Smooth muscle cell (in vitro differentiated cells): Measurements from ENCODE around the gene LETM1. TPM values are rescaled to one million over a fixed set of nuclear protein-coding genes. Genes with fewer than 3 reads are reported as not detected.

Experiments
- DNase-seq: peaks from one replicate; lab custom pipeline; 2025; ENCODE audit not compliant: unreplicated experiment; lab: John Stamatoyannopoulos, UW
- H2AFZ ChIP-seq: fragments of 200-600 bp; sonication (generic); 2 replicates; pipeline ENCODE4 v1.6.0; 2016; ENCODE audit warnings: antibody characterized with exemption, low read depth, mild to moderate bottlenecking
- H3F3A ChIP-seq: fragments of 200-600 bp; sonication (generic); 2 replicates; pipeline ENCODE4 v1.6.0; 2017; ENCODE audit warnings: antibody characterized with exemption, low read depth
- H3K27ac ChIP-seq: fragments of 200-600 bp; sonication (generic); 2 replicates; pipeline ENCODE4 v1.5.1; 2016; ENCODE audit warnings: low read depth, mild to moderate bottlenecking
- H3K27me3 ChIP-seq: fragments of 200-600 bp; sonication (generic); 2 replicates; pipeline ENCODE4 v1.6.1; 2016; ENCODE audit warnings: low read depth, mild to moderate bottlenecking
- H3K36me3 ChIP-seq: fragments of 200-600 bp; sonication (generic); 2 replicates; pipeline ENCODE4 v1.5.1; 2016; ENCODE audit warnings: low read depth
- H3K4me1 ChIP-seq: fragments of 200-600 bp; sonication (generic); 2 replicates; pipeline ENCODE4 v1.5.1; 2016; ENCODE audit warnings: low read depth
- H3K4me2 ChIP-seq: fragments of 200-600 bp; sonication (generic); 2 replicates; pipeline ENCODE4 v1.6.0; 2016; ENCODE audit warnings: mild to moderate bottlenecking
- H3K4me3 ChIP-seq: fragments of 200-600 bp; sonication (generic); 2 replicates; pipeline ENCODE4 v1.5.1; 2016; ENCODE audit warnings: mild to moderate bottlenecking
- H3K79me2 ChIP-seq: fragments of 200-600 bp; sonication (generic); 2 replicates; pipeline ENCODE4 v1.6.0; 2016; ENCODE audit warnings: low read depth, mild to moderate bottlenecking
- H3K9ac ChIP-seq: fragments of 200-600 bp; sonication (generic); 2 replicates; pipeline ENCODE4 v1.6.0; 2016; ENCODE audit warnings: low read depth
- H3K9me3 ChIP-seq: fragments of 200-600 bp; sonication (generic); replicated peaks from 2 replicates; pipeline ENCODE4 v1.5.1; 2016; ENCODE audit warnings: low read depth
- H4K20me1 ChIP-seq: fragments of 200-600 bp; sonication (generic); 2 replicates; pipeline ENCODE4 v1.6.0; 2016; ENCODE audit warnings: low read depth
- WGBS: methylation state at CpG from one replicate; pipeline ENCODE4 v1.1.7; 2016; ENCODE audit warnings: low lambda C conversion rate; 5-methylcytosine and 5-hydroxymethylcytosine counted together
- polyA plus RNA-seq: library from polyadenylated mRNA; unstranded; fragments of >200 nt; fragmentation: Nextera tagmentation; extraction: Ambion mirVana; gene quantifications from 2 replicates; pipeline ENCODE4 v1.2.1, GENCODE V29; 2016
- total RNA-seq: library from RNA; depleted of rRNA; stranded (reverse); fragments of >200 nt; gene quantifications from 2 replicates; pipeline ENCODE4 v1.2.3, GENCODE V29; 2014
- TF ChIP-seq, protein P1 (sequence below): fragments of 200-600 bp; sonication (generic); IDR thresholded peaks from 2 replicates; pipeline ENCODE4 v1.5.1; 2017; ENCODE audit warnings: borderline replicate concordance, mild to moderate bottlenecking, antibody characterized with exemption; ENCODE audit not compliant: insufficient read depth, poor library complexity, severe bottlenecking

Gene LETM1
- total and polyA plus RNA-seq, 2 experiments from 2014 or later = 15.3 to 17.1 TPM

DNA sequence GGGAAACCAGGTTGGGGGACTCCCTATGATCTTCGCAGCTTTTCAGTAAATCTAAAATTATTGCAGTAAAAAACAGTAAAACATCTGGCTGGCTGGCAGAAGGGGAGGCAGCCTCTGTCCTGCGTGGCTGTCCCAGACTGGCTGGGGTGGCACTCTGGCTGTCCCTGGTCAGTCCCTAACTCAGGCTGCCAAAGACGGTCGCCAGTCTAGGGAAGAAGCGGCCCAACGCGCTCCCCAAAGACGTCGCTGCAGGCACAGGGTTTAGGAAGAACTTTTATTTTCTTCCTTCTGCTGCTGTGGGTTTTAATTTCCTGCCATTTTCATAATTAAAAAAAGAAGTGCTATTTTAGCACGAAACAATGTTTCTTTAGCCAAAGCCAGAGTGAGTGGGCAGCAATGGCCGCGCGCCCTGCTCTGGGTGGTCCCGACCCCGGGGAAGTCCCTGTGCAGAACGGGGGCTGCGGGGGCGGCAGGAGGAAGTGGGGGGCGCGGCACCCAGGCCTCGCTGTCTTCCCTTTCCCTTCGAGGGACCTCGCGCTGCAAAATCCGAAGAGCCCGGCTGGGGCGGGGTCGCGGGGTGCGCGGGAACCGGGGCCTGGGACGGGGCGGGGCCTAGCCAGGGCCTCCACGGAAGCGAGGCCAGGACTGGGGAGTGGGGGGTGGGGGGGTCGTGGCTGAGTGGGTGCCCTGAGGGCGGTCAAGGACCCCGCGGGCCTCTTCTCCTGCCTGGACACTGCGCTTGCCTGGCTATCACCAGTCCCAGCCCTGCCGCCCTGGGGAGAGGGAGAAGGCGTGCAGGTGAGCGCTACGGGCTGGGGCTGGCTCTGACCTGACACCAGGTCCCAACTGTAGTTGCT, 6.3 kb upstream of the LETM1 start:
- DNase-seq = no peak
- Histone ChIP-seq H3K4me2 (peak overlapping the region; percentile 82), H3K27me3 (no peaks in the 10 kb centered on the region), H3K4me1 (peaks cover 13% of the 10 kb centered on the region), H3K36me3 (no peaks in the 10 kb centered on the region), H3K9me3 (no peaks in the 10 kb centered on the region), H3K27ac (no peak overlapping the region), H3F3A (no peaks in the 10 kb centered on the region), H3K4me3 (peak overlapping the region; percentile 18), H3K79me2 (no peaks in the 10 kb centered on the region), H3K9ac (no peak overlapping the region), H2AFZ (no peak overlapping the region), H4K20me1 (no peaks in the 10 kb centered on the region)
- TF ChIP-seq, protein P1, sequence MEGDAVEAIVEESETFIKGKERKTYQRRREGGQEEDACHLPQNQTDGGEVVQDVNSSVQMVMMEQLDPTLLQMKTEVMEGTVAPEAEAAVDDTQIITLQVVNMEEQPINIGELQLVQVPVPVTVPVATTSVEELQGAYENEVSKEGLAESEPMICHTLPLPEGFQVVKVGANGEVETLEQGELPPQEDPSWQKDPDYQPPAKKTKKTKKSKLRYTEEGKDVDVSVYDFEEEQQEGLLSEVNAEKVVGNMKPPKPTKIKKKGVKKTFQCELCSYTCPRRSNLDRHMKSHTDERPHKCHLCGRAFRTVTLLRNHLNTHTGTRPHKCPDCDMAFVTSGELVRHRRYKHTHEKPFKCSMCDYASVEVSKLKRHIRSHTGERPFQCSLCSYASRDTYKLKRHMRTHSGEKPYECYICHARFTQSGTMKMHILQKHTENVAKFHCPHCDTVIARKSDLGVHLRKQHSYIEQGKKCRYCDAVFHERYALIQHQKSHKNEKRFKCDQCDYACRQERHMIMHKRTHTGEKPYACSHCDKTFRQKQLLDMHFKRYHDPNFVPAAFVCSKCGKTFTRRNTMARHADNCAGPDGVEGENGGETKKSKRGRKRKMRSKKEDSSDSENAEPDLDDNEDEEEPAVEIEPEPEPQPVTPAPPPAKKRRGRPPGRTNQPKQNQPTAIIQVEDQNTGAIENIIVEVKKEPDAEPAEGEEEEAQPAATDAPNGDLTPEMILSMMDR = no peak
- WGBS = 37% methylated on average over 33 of the region's 45 CpGs

DNA sequence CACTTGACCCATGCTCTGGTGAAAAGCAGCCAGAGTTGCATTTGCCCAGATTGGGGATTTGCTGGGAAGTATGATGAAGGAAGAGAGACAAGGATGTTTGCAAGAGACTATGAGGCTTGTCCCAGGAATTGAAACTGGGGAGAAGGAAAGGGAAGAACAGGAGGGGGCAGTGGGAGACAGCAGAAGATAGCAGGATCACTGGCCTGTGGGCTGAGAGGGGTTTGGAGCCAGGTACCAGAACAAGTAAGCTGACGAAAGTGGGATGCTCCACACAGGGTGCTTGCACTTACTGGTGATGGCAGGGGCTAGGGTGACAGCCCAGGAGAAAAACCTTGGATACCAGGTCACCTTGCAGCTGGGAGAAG, 3.4 kb upstream of the LETM1 start:
- Histone ChIP-seq H3F3A (no peaks in the 10 kb centered on the region), H4K20me1 (no peaks in the 10 kb centered on the region), H3K4me2 (no peak overlapping the region), H3K79me2 (peaks cover 12% of the 10 kb centered on the region), H3K9me3 (no peaks in the 10 kb centered on the region), H3K36me3 (no peaks in the 10 kb centered on the region), H3K27ac (no peak overlapping the region), H3K4me3 (no peak overlapping the region), H3K27me3 (no peaks in the 10 kb centered on the region), H3K4me1 (peaks cover 16% of the 10 kb centered on the region), H3K9ac (no peak overlapping the region), H2AFZ (no peak overlapping the region)
- TF ChIP-seq, protein P1 = no peak
- 55% methylated on average over 1 of the region's 1 CpG for WGBS
- DNase-seq = no peak

DNA sequence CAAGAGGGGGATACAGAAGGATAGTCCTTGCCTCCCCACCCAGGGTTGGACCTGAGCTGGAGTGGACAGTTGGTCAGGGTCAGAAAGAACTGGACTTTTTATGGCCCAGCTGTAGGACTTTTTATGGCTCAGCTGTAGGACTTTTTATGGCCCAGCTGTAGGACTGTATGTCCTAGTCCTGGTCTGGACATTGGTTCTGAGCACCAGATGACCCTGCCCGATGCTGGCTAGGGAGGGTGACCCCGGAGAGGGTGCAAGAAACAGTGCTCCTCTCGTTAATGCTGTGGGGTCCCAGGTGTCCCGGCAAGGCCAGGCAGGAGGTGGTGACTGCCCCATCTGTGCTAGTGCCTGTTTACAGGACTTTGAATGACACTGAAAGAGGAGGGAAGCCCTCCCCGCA, 2.0 kb upstream of the LETM1 start:
- H3K27me3 ChIP-seq = no peaks in the 10 kb centered on the region
- peaks cover 7% of the 10 kb centered on the region for H4K20me1 ChIP-seq
- H3K79me2 ChIP-seq = peaks cover 27% of the 10 kb centered on the region
- H3K27ac ChIP-seq = no peak overlapping the region
- no peaks in the 10 kb centered on the region for H3K9me3 ChIP-seq
- TF ChIP-seq, protein P1 = no peak
- 89% methylated on average over 5 of the region's 5 CpGs for WGBS
- H3K9ac ChIP-seq = no peak overlapping the region
- DNase-seq = no peak
- H2AFZ ChIP-seq = no peak overlapping the region
- no peaks in the 10 kb centered on the region for H3K36me3 ChIP-seq
- no peak overlapping the region for H3K4me3 ChIP-seq
- no peak overlapping the region for H3K4me2 ChIP-seq
- H3F3A ChIP-seq = no peaks in the 10 kb centered on the region
- peaks cover 8% of the 10 kb centered on the region for H3K4me1 ChIP-seq
